IMR-90 (cell line): ENCODE data around the gene CREB1.
A peak's percentile ranks its signal among the peaks of the same experiment; 100 is the strongest.

ENCODE experiments used
- RAD21 ChIP-seq: IDR thresholded peaks from 2 replicates; pipeline ENCODE4 v1.6.1; 2012; ENCODE audit warnings: low read length, improper control_type of control experiment
- TF ChIP-seq, protein P1 (sequence below): conservative IDR thresholded peaks from 2 replicates; pipeline ENCODE4 v1.5.1; 2012; ENCODE audit warnings: mild to moderate bottlenecking, low read depth, low read length, improper control_type of control experiment

DNA sequence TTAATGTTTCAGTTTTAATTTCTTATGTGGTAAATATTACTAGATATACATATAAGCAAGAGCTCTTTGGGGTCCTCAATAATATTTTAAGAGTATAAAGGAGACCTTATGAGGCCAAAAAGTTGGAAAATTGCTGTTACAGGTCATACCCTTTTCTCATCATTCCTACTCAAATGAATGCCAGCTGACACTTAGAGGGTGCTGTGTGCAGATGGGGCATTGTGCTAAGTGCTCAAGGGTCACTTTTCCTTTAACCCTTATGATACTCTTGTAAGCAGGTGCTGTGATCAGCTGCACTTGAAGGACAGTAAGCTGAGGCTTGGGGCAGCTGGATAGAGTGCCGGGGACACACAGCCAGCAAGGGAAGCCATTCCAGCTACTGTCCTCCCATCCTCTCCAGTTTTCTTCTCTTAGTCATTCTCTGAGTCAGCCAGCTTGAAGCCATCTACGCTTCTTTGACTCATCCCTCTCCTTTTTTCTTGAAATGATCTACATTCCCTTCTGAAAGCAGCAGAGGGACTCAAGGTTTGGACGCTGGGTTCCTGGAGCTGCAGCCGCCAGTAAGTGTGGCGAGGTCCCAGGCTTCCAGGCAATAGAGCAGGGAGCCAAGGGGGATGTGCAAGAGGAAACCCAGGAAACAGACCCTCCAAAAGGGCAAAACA is 42.0 kb upstream of the CREB1 start:
- TF ChIP-seq, protein P1, sequence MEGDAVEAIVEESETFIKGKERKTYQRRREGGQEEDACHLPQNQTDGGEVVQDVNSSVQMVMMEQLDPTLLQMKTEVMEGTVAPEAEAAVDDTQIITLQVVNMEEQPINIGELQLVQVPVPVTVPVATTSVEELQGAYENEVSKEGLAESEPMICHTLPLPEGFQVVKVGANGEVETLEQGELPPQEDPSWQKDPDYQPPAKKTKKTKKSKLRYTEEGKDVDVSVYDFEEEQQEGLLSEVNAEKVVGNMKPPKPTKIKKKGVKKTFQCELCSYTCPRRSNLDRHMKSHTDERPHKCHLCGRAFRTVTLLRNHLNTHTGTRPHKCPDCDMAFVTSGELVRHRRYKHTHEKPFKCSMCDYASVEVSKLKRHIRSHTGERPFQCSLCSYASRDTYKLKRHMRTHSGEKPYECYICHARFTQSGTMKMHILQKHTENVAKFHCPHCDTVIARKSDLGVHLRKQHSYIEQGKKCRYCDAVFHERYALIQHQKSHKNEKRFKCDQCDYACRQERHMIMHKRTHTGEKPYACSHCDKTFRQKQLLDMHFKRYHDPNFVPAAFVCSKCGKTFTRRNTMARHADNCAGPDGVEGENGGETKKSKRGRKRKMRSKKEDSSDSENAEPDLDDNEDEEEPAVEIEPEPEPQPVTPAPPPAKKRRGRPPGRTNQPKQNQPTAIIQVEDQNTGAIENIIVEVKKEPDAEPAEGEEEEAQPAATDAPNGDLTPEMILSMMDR, result peak; percentile 66
- peak; percentile 76 for TF ChIP-seq RAD21
